Gastrocnemius medialis (tissue), 4 donors: Measurements from ENCODE around the gene PRRT1. TPM values are rescaled to one million over a fixed set of nuclear protein-coding genes. Genes with fewer than 3 reads are reported as not detected.
A peak's percentile ranks its signal among the peaks of the same experiment; 100 is the strongest.

ENCODE experiments used
- ATAC-seq, 2 donors: fragments of 150-250 bp; one replicate each; pipeline ENCODE4 v1.9.1; 2016
- DNase-seq, 2 donors: peaks; one replicate each; pipeline ENCODE4 v3.0.0-alpha.2; 2019
- H3K27ac ChIP-seq, 4 donors: fragments of 200-600 bp; sonication (generic); 1 replicate in 1 of 4; 2 replicates in 3 of 4; pipeline ENCODE4 v1.5.1; 2016 to 2018; ENCODE audit warnings: mild to moderate bottlenecking in 2 of 4, moderate library complexity in 1 of 4
- H3K27me3 ChIP-seq, 3 donors: fragments of 200-600 bp; sonication (generic) in 2 of 3; 1 replicate in 1 of 3; 2 replicates in 2 of 3; pipeline versions ENCODE4 v1.5.1 to v1.6.0; 2016 to 2019; ENCODE audit warnings: mild to moderate bottlenecking in 1 of 3, moderate library complexity in 1 of 3
- H3K36me3 ChIP-seq, 2 donors: fragments of 200-600 bp; sonication (generic) in 1 of 2; one replicate each; pipeline ENCODE4 v1.5.1; 2017 to 2018
- H3K4me1 ChIP-seq, 2 donors: fragments of 200-600 bp; sonication (generic) in 1 of 2; one replicate each; pipeline ENCODE4 v1.5.1; 2016 to 2017; ENCODE audit warnings: mild to moderate bottlenecking in 2 of 2
- H3K4me3 ChIP-seq, 4 donors: fragments of 200-600 bp; sonication (generic) in 3 of 4; 1 replicate in 1 of 4; 2 replicates in 3 of 4; pipeline ENCODE4 v1.5.1; 2016 to 2019; ENCODE audit warnings: mild to moderate bottlenecking in 2 of 4
- H3K9me3 ChIP-seq, 3 donors: fragments of 200-600 bp; sonication (generic) in 2 of 3; 1 replicate in 1 of 3; 2 replicates in 2 of 3; pipeline ENCODE4 v1.5.1; 2016 to 2019
- CTCF ChIP-seq, 5 experiments: fragments of 450-650 bp in 3 of 5; fragments of 200-600 bp in 2 of 5; sonication (generic) in 2 of 5; IDR thresholded peaks in 4 of 5; conservative IDR thresholded peaks in 1 of 5; 1 replicate in 4 of 5; 2 replicates in 1 of 5; pipeline ENCODE4 v1.5.1; 2016 to 2019; ENCODE audit warnings: antibody characterized with exemption in 5 of 5, mild to moderate bottlenecking in 3 of 5, moderate library complexity in 3 of 5
- POLR2A ChIP-seq, 2 donors: fragments of 450-650 bp; IDR thresholded peaks; one replicate each; pipeline ENCODE4 v1.6.1; 2017; ENCODE audit warnings: antibody characterized with exemption in 2 of 2, mild to moderate bottlenecking in 2 of 2, moderate library complexity in 2 of 2
- in situ Hi-C, 4 donors: fragments of 200-750 bp; cut with MboI; loops; one replicate each; pipeline versions ENCODE4 v1.15.0 to v1.8.0; 2017; ENCODE audit warnings: low sequenced_read_pairs in 4 of 4
- intact Hi-C: fragments of 100-400 bp; cut with DNase I; formaldehyde crosslinking; loops from one replicate; pipeline ENCODE4 v1.15.1; 2023; ENCODE audit warnings: low total_unique reads
- total RNA-seq, 4 donors: library from RNA; depleted of rRNA; stranded (reverse); fragments of >200 nt; gene quantifications; one replicate each; pipeline versions ENCODE4 v1.1.0 to v1.2.3, GENCODE V29; 2016

Gene PRRT1
- total RNA-seq, 4 donors from 2014 or later = 0.49 TPM; not detected in 3

- Histone ChIP-seq H3K27ac (no peak overlapping the region), H3K27me3 (no peaks in the 10 kb centered on the region), H3K9me3 (no peaks in the 10 kb centered on the region), H3K36me3 (peaks cover 0 to 42% of the 10 kb centered on the region in 2 donors), H3K4me1 (no peaks in the 10 kb centered on the region), H3K4me3 (no peak overlapping the region)
- DNase-seq (no peak), ATAC-seq (no peak)
- TF ChIP-seq POLR2A (IDR thresholded peaks at IDR 0.05) (no peak), CTCF (IDR thresholded peaks at IDR 0.05 in 4 of 5, conservative IDR thresholded peaks at IDR 0.05 in 1 of 5) (no peak)
- in situ Hi-C loops (no loop called here), intact Hi-C loops (no loop called here)
These were observed 14.8 kb upstream of the PRRT1 start for GRCh38 chr6:32166411-32167061.

GRCh38 chr6:32164295-32164694, 12.6 kb upstream of the PRRT1 start, which contains the start of gene EGFL8:
EGFL8 (plus strand) TSS chr6:32164595; CDS start chr6:32166166, 1,571 bp downstream.
- no peak for DNase-seq
- Histone ChIP-seq H3K36me3 (peaks cover 0 to 29% of the 10 kb centered on the region in 2 donors), H3K4me1 (no peaks in the 10 kb centered on the region), H3K27ac (peak within 1 kb of the TSS; percentile 20 to 47 (median 26)), H3K4me3 (no peak within 1 kb of the TSS), H3K27me3 (no peaks in the 10 kb centered on the region), H3K9me3 (no peaks in the 10 kb centered on the region)
- ATAC-seq = no peak
- intact Hi-C loops (no loop called here), in situ Hi-C loops (no loop called here)
- TF ChIP-seq CTCF (IDR thresholded peaks at IDR 0.05 in 4 of 5, conservative IDR thresholded peaks at IDR 0.05 in 1 of 5) = no peak
- TF ChIP-seq POLR2A (IDR thresholded peaks at IDR 0.05) = no peak

- intact Hi-C loops = no loop called here
- Histone ChIP-seq H3K27me3 (no peaks in the 10 kb centered on the region), H3K36me3 (peaks cover 0 to 24% of the 10 kb centered on the region in 2 donors), H3K27ac (peak overlapping the region; percentile 20 to 47 (median 26)), H3K4me1 (no peaks in the 10 kb centered on the region), H3K9me3 (no peaks in the 10 kb centered on the region), H3K4me3 (no peak overlapping the region)
- TF ChIP-seq CTCF (IDR thresholded peaks at IDR 0.05 in 4 of 5, conservative IDR thresholded peaks at IDR 0.05 in 1 of 5) = no peak
- TF ChIP-seq POLR2A (IDR thresholded peaks at IDR 0.05) = no peak
- DNase-seq (no peak), ATAC-seq (no peak)
- in situ Hi-C loops = no loop called here
These were observed 12.0 kb upstream of the PRRT1 start for GRCh38 chr6:32163559-32164258.

GRCh38 chr6:32158052-32158451, 6.3 kb upstream of the PRRT1 start:
- in situ Hi-C loops (no loop called here), intact Hi-C loops (no loop called here)
- H3K4me3 ChIP-seq = no peak overlapping the region
- H3K27ac ChIP-seq = no peak overlapping the region
- H3K36me3 ChIP-seq = peaks cover 0 to 29% of the 10 kb centered on the region in 2 donors
- no peak for TF ChIP-seq POLR2A (IDR thresholded peaks at IDR 0.05)
- TF ChIP-seq CTCF (IDR thresholded peaks at IDR 0.05 in 4 of 5, conservative IDR thresholded peaks at IDR 0.05 in 1 of 5) = no peak
- H3K9me3 ChIP-seq = no peaks in the 10 kb centered on the region
- DNase-seq = no peak
- H3K27me3 ChIP-seq = no peaks in the 10 kb centered on the region
- ATAC-seq = no peak
- peaks cover 16 to 19% of the 10 kb centered on the region in 2 donors for H3K4me1 ChIP-seq
